SK-N-SH (cell line): Measurements from ENCODE around the gene RCAN3.

Experiments
- CHD2 ChIP-seq: fragments of 150-350 bp; IDR thresholded peaks from 2 replicates; pipeline ENCODE4 v1.6.1; 2018; ENCODE audit warnings: low read length; ENCODE audit not compliant: partially characterized antibody
- CTCF ChIP-seq: fragments of 200-600 bp; sonication (generic); IDR thresholded peaks from 2 replicates; pipeline ENCODE4 v1.6.1; 2017; ENCODE audit warnings: antibody characterized with exemption, mild to moderate bottlenecking, moderate library complexity
- EP300 ChIP-seq, 2 experiments: IDR thresholded peaks; 2 replicates each; pipeline versions ENCODE4 v1.4.0 to v1.6.1; 2012; ENCODE audit warnings: borderline replicate concordance in 1 of 2, low read depth in 1 of 2, low read length in 1 of 2
- FOSL2 ChIP-seq: IDR thresholded peaks from 2 replicates; pipeline ENCODE4 v1.4.0; 2012; ENCODE audit warnings: low read depth, mild to moderate bottlenecking, moderate library complexity, borderline replicate concordance
- GABPA ChIP-seq: IDR thresholded peaks from 2 replicates; pipeline ENCODE4 v1.4.0; 2012; ENCODE audit warnings: low read depth, mild to moderate bottlenecking
- POLR2AphosphoS5 ChIP-seq: IDR thresholded peaks from 2 replicates; pipeline ENCODE4 v1.6.1; 2012; ENCODE audit warnings: low read depth, low read length
- REST ChIP-seq: IDR thresholded peaks from 2 replicates; pipeline ENCODE4 v1.6.1; 2012; ENCODE audit warnings: mild to moderate bottlenecking, low read depth, low read length, moderate library complexity
- SIN3A ChIP-seq: IDR thresholded peaks from 2 replicates; pipeline ENCODE4 v1.6.1; 2012; ENCODE audit warnings: low read depth, mild to moderate bottlenecking, low read length, moderate library complexity, borderline replicate concordance
- SMC3 ChIP-seq: IDR thresholded peaks from 2 replicates; pipeline ENCODE4 v1.6.1; 2012; ENCODE audit warnings: low read depth, low read length, improper control_type of control experiment

GRCh38 chr1:24474193-24474592 lies 28.4 kb upstream of the RCAN3 start:
- TF ChIP-seq EP300 (IDR thresholded peaks at IDR 0.05; ENCODE audit: borderline replicate concordance in 1 of 2, low read depth in 1 of 2, low read length in 1 of 2), result no peak
- TF ChIP-seq REST, result no peak
- TF ChIP-seq FOSL2, result no peak
- TF ChIP-seq SMC3, result no peak
- TF ChIP-seq CTCF, result no peak
- TF ChIP-seq GABPA, result no peak
- TF ChIP-seq POLR2AphosphoS5, result no peak
- no peak for TF ChIP-seq SIN3A
- TF ChIP-seq CHD2, result no peak
